ENCODE data around the gene RNF222.

The RNF222 gene

GRCh38 chr17:8359769-8360168 lies 37.9 kb downstream of the RNF222 start:
- H3K27ac ChIP-seq, result peak overlapping the region in 11 of 21 experiments; percentile 4 to 78 (median 36)
- no peak overlapping the region for H3K4me3 ChIP-seq

GRCh38 chr17:8357910-8358309 lies 39.7 kb downstream of the RNF222 start:
- Histone ChIP-seq H3K4me3 (no peak overlapping the region), H3K27ac (no peak overlapping the region)

- no peak overlapping the region for H3K27ac ChIP-seq
- no peak overlapping the region for H3K4me3 ChIP-seq
These were observed 43.4 kb downstream of the RNF222 start for GRCh38 chr17:8354236-8354635.

- H3K27ac ChIP-seq, result no peak overlapping the region
These were observed 43.9 kb downstream of the RNF222 start for GRCh38 chr17:8353736-8354135.

GRCh38 chr17:8350339-8350738 lies 47.3 kb downstream of the RNF222 start:
- H3K4me3 ChIP-seq, result no peak overlapping the region
- no peak overlapping the region for H3K27ac ChIP-seq

More at GRCh38 chr17:8353736-8354135, 43.9 kb downstream of the RNF222 start:
- H3K4me3 ChIP-seq, result no peak overlapping the region

GRCh38 chr17:8347001-8347400 lies 50.6 kb downstream of the RNF222 start:
- Histone ChIP-seq H3K4me3 (peak overlapping the region in 4 of 7 experiments; percentile 11 to 26 (median 17)), H3K27ac (peak overlapping the region in 6 of 21 experiments; percentile 13 to 76 (median 40))

GRCh38 chr17:8345951-8346665 lies 51.5 kb downstream of the RNF222 start:
- Histone ChIP-seq H3K27ac (peak overlapping the region in 11 of 21 experiments; percentile 4 to 63 (median 48)), H3K4me3 (no peak overlapping the region)

GRCh38 chr17:8345052-8345690 lies 52.5 kb downstream of the RNF222 start:
- Histone ChIP-seq H3K27ac (peak overlapping the region in 13 of 21 experiments; percentile 1 to 66 (median 48)), H3K4me3 (no peak overlapping the region)

GRCh38 chr17:8341456-8341855 lies 56.2 kb downstream of the RNF222 start:
- H3K4me3 ChIP-seq, result no peak overlapping the region
- no peak overlapping the region for H3K27ac ChIP-seq
